ENCODE results near the gene OLFM3. TPM values are rescaled to one million over a fixed set of nuclear protein-coding genes. Genes with fewer than 3 reads are reported as not detected.

Gene OLFM3
- not detected in 2 replicates for total RNA-seq

GRCh38 chr1:101996825-101997465 is at the start of gene OLFM3:
Gene OLFM3 (minus strand): TSS chr1:101996926.

Measured in hair follicular keratinocyte (primary cell).